HL-60/S4 treated with retinoic acid at 250 ng/mL for 4 days and 3 days (cell line): ENCODE results near the gene USP3.
"Not testable (repeated sequence)": the region's sequence is repeated elsewhere in the genome, so short reads cannot be mapped to it uniquely, and the experiment has no call there.

Source experiments
- in situ Hi-C: fragments of 300-500 bp; cut with MboI; formaldehyde crosslinking; loops from 2 replicates; pipeline ENCODE4 v1.7.0; 2022; ENCODE audit warnings: low sequenced_read_pairs

Gene USP3

DNA sequence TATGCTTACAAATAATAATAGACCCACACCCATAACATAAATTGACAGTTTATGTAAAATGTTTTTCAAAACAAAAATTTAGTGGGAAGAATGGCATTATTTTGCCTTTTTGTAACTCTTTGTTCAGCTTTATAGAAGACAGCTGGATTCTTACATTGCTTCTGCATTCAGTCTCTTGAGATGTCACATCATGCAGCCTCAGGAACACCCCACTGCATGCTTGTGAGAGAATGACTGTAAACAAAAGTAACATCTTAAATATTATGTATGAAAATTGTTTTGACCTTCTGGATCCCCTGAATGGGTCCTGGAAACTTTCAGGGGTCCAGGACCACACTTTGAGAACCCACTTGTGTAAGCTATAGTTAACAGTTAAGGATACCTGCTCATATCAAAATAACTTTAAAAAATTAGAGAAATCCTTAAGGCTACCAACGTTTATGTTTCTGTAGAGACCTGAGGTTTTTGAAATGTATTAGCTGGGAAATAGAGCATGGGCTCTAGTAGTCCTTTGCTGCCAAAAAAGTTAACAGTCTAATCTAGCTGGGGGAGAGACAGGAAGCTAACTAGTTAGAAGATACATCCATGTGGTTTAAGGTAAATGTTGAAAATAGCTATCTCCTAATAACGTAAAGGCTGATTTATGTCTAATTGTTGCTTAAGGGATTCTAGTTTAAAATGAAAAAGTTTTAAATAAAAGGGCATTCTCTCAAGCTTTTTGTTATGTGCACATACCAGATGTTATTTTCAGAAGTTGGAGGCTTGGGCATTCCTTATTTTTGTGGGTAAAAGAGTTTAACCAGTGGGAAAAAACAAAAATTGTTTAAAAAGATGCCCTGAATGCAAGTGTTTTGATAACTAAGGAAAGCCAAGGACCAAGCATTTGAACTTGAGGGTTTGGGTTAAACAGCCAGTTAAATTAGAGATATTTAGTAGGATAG is 3.8 kb downstream of the USP3 start:
- in situ Hi-C loops = no loop called here

DNA sequence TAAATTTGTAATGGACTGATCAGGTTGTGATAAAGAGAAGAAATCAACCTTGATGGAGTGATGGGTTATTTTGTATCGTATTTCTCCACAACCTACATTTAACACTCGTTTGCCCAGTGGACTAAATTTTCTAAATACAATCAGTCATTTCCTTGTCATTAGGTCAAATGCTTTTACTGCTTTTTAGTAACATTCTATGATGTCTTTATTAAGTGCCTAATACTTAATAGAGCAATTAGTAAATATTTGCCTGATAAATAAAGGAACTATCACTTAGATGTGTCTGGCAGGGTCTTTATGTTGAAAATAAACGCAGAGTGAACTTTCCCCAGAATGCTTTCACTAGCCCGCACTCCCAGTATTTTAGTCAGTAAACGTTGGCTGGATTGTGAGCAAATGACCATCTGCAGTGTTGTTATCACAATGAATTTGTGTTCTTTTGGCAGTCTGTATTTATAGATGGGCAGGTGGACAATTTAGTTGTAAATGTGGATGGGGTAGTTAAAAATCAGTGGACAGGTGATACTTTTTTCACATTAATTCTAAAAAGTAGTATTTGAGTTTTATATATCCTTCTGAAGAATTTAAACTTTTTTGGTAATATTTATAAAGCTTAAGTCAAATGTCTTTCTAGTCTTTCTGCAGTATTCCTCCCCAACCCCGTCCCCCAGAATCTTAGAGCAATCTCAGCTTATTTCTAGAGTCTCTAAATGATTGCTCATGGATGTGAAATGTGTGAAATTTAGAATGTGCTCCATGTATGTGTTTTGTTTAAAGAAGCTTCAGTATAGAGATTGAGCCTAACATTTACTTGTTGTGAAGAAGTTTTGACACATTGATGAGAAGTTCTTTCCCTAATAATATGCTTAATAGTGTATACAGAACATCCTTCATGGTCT is 4.9 kb downstream of the USP3 start:
- in situ Hi-C loops = no loop called here

DNA sequence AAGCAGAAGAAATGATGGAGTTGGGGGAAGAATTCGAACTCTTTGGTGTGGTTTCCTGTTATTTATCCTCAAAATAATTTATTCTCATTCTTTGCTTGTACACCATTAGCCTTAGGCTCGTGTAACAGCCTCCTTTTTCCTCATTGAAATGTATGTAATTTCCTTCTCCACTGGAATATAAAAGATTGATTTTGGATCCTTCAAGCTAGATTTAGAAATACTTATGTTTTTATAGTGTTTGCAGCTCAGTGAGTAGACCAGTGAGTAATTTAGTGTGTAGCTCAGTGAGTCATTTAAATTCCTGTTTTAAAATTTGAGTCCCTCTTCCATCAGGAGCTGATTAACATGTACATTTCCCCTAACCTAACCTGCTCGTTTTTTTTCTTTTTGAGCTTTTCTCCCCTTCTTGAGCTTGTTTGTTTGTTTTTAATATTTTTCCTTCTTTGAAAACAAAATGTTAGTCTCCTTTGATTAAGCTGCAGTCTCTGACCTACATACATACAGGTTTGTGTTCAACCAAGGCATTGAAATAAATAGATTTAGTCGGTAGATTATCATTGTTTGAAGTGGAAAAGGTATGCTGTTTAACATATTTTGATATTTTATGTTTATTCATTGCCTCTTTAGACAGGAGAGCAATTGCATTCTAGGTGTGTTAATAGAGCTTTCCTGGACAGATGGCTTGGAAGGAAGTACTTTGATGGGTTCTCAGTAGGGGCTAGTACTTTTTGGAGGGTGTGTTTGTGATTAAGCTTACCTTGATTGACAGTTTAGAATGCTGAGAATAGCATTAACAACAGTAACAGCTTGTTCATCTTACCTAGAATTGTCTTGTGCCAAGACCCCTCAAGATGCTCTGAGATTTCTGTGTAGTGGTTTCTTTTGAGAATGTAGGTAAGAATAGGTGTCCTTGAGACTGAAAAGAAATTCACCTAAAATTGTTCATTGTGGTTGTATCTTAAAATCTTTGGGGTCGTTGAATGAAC is 5.9 kb downstream of the USP3 start:
- in situ Hi-C loops = no loop called here

DNA sequence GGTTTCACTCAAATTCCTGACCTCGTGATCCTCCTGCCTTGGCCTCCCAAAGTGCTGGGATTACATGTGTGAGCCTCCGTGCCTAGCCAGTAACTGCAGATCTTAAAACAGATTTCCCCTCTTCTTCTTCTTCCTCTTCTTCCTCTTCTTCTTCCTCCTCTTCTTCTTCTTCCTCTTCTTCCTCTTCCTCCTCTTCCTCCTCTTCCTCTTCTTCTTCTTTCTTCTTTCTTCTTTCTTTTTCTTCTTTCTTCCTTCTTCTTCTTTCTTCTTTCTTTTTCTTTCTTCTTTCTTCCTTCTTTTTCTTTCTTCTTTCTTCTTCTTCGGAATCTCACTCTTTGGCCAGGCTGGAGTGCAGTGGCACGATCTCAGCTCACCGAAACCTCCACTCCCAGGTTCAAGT is 7.8 kb downstream of the USP3 start:
- in situ Hi-C loops = no loop called here

DNA sequence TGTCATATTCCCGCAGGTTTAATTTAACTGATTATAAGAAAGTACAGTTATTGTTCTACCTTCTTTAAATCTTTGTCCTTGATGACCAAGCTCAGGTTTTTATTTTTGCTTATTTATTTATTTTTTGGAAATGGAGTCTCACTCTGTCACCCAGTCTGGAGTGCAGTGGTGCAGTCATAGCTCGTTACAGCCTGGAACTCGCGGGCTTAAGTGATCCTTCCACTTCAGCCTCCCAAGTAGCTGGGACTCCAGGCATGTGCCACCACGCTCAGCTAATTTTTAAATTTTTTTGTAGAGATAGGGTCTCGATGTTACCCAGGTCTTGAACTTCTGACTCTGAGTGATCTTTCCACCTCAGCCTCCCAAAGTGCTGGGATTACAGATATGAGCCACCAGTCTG is 8.9 kb downstream of the USP3 start:
- in situ Hi-C loops = no loop called here

GRCh38 chr15:63513728-63514127 is 9.3 kb downstream of the USP3 start:
- in situ Hi-C loops = no loop called here

- in situ Hi-C loops = no loop called here
These were observed 10.1 kb downstream of the USP3 start for GRCh38 chr15:63514531-63514943.

- in situ Hi-C loops = no loop called here
These were observed 12.8 kb downstream of the USP3 start for GRCh38 chr15:63517202-63517601.

DNA sequence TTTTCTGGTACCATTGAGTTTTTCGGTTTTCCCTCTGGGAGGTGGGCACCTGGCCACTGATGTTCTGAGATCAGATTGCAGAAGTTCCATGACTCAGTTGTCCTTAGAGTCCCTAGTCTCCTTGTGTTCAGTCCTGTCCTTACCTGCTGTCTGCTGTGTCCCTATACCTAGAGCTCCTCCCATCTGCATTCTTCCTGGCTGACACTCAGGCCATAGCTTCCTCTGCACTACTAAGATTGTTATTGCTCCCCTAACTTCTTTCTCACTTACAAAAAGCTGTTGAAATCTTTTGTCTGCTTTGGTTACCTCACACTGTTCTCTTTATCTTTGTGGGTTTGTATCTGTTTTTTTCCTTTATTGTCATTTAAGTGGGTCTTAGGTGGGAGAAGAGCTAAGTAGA is 13.2 kb downstream of the USP3 start:
- in situ Hi-C loops = no loop called here

- in situ Hi-C loops = no loop called here
These were observed 14.6 kb downstream of the USP3 start for GRCh38 chr15:63519041-63519440.

DNA sequence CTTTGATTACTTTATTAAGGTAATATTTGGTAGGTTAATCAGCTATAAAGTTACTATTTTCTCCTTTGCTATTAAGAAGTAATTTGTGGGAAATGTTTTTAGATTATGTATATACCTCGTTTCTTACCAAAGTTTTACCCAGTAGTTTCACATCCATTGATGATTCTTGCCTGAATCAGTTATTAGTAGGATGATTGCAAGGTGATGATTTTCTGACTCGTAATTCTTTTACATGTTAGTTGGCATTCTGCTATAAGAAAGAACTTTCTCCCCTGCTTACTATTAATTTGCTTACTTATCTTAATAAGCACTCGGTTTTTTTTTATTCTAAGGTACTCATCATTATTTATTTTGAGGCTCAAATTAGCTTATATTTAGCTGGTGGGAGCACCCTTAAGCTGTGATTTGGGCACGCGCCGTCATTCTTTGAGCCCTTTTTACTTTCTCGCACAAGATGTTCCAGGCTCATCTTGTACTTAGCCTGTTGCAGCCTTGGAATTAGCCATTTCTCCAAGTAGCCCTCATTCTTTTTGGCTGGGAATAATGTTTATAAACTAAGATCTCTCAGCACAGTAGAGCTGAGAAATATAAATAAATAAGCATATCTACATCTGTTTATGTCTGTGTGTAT is 15.3 kb downstream of the USP3 start:
- in situ Hi-C loops = no loop called here

GRCh38 chr15:63520462-63520861 is 16.1 kb downstream of the USP3 start:
- in situ Hi-C loops = not testable (repeated sequence)

DNA sequence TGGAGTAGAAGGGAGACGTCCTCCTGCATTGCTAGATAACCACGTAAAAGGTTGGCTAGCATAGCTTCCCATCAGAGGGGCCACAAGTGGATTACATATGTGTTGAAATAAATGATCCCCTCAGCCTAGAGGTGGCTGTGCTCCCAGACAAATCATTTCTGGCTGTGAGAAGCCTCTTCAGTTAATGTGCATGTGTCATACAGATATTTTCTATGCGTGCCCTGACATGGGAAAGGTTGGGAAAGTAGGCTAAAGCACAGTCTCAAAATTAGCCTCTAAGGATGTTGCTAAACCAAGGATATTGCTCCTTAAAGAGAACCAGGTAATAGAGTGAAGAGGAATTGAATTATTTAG is 17.8 kb downstream of the USP3 start:
- in situ Hi-C loops = no loop called here

DNA sequence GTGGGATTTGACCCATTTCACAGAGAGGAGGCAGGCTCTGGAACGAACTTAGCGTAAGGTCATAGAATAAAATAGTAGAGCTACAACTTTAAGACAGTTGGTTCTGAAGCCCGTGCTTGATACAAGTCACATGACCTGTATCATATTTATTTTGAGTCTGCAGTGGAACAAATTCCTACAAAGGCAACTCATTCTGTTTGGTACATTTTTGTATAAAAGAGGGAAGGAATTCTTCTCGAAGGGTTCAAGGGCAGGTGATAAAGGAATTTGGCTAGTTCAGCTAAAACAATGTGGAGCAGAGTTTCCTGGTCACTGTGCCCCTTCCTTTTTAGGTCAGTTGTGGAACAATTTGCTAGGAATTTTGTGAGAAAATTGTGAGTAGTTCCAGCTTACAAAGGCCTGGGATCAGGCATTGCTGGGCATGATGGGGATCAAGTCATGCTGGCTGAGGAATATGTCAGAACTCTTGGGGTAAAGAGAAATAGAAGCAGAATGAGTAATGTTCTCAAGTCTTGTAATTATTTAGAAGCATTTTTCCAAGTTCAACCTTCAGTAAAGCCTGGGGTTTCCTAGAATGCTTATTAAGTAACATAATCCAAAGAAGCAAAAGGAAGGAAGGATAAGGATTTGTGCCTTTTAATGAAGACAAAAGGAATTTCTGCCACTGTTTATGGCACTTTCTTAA is 19.1 kb downstream of the USP3 start:
- in situ Hi-C loops = no loop called here

DNA sequence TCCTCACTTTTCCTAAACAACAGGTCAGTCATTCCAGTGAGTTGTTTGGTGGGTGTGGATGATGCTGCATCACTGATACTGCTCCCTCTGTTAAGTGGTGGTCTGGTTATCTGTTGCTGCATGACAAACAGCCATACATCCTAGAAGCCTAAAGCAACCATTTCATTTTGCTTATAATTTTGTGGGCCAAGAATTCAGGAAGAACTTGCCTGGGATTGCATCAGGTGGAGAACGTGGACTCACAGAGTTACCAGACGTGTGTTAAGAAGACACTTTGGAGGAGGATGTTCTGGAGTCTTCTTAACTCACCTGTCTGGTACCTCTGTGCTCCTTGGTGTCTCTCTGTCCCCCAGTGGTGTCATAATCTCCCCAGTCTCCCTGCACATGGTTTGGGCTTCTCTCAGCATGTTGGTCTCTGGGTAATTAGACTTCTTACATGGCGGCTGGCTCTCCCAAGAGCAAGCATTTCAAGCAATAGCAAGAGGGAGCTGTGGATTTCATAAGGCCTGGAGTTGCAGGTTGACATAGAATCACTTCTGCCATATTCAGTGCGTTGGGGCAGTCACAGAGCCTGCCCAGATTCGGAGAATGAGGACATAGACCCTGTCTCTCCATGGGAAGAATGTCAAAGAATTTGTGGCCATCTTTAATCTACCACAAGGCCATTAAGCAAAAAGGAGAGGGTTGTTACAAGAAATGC is 20.1 kb downstream of the USP3 start:
- in situ Hi-C loops = no loop called here

GRCh38 chr15:63526401-63526800 is 22.0 kb downstream of the USP3 start:
- in situ Hi-C loops = no loop called here

- in situ Hi-C loops = no loop called here
These were observed 23.8 kb downstream of the USP3 start for GRCh38 chr15:63528138-63528659.

GRCh38 chr15:63530235-63530634 is 25.8 kb downstream of the USP3 start:
- in situ Hi-C loops = no loop called here
